ENCODE measurements around the gene SOHLH1.

DNA sequence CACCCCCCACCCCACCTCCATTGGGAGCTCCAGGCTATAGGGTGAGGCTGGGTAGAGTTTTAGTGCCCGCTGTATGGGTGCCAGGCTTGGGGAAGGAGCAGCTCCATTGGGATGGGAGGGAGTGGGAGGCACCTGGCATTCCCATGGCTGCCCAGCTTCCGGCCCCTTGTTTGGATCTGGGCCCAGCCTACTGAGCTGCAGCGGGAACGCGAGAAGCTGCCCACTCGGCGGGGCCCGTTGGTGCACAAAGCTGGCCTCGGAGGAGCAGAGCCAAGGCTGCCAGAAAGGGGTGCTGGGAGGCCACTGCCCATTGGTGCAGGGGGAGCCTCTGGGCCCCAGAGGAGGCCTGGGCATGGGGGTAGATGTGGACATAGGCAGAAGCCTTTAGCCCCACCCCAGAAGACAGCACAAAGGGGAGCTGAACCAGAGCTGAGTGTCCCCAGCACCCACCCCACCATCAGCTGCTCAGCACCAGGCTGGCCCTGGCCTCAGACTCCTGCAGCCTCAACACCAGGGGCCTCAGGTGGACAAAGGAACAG, 31.7 kb downstream of the SOHLH1 start:
- TF ChIP-seq, protein P1, sequence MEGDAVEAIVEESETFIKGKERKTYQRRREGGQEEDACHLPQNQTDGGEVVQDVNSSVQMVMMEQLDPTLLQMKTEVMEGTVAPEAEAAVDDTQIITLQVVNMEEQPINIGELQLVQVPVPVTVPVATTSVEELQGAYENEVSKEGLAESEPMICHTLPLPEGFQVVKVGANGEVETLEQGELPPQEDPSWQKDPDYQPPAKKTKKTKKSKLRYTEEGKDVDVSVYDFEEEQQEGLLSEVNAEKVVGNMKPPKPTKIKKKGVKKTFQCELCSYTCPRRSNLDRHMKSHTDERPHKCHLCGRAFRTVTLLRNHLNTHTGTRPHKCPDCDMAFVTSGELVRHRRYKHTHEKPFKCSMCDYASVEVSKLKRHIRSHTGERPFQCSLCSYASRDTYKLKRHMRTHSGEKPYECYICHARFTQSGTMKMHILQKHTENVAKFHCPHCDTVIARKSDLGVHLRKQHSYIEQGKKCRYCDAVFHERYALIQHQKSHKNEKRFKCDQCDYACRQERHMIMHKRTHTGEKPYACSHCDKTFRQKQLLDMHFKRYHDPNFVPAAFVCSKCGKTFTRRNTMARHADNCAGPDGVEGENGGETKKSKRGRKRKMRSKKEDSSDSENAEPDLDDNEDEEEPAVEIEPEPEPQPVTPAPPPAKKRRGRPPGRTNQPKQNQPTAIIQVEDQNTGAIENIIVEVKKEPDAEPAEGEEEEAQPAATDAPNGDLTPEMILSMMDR (IDR thresholded peaks at IDR 0.05; ENCODE audit: insufficient read depth, low read length, poor library complexity, severe bottlenecking): no peak
- no peak for TF ChIP-seq EZH2phosphoT487 (conservative IDR thresholded peaks at IDR 0.05; ENCODE audit: low read length)
